ENCODE data around the gene HNRNPA3. TPM values are rescaled to one million over a fixed set of nuclear protein-coding genes. Genes with fewer than 3 reads are reported as not detected.
"Not testable (repeated sequence)": the region's sequence is repeated elsewhere in the genome, so short reads cannot be mapped to it uniquely, and the experiment has no call there.

HNRNPA3 gene
- total RNA-seq, 1 donor: 38.0 TPM

DNA sequence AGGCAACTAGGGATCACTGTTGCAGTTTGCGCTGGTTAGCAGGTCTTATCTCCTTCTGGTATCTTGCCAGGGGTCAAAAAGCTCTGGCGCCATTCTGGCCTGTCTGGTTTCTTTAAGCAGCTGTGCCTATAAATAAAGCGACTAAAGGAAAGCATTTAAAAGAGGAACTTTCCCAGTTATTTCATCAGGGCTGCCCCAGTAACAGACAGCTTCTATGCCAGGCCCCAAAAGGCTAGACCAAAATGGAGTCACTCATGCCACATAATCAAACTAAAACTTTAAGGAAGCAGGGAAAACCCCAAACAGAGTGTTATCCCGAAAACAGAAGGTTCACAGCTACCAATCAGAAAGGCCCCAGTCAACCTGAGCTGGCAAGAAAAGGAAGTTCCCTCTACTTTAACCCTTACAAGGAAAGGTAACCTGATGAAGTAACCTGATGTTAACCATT, 41.2 kb upstream of the HNRNPA3 start:
- TF ChIP-seq, protein P1, sequence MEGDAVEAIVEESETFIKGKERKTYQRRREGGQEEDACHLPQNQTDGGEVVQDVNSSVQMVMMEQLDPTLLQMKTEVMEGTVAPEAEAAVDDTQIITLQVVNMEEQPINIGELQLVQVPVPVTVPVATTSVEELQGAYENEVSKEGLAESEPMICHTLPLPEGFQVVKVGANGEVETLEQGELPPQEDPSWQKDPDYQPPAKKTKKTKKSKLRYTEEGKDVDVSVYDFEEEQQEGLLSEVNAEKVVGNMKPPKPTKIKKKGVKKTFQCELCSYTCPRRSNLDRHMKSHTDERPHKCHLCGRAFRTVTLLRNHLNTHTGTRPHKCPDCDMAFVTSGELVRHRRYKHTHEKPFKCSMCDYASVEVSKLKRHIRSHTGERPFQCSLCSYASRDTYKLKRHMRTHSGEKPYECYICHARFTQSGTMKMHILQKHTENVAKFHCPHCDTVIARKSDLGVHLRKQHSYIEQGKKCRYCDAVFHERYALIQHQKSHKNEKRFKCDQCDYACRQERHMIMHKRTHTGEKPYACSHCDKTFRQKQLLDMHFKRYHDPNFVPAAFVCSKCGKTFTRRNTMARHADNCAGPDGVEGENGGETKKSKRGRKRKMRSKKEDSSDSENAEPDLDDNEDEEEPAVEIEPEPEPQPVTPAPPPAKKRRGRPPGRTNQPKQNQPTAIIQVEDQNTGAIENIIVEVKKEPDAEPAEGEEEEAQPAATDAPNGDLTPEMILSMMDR (IDR thresholded peaks at IDR 0.05; ENCODE audit: insufficient read depth, low read depth, low read length): no peak
- peak; percentile 90 for DNase-seq (ENCODE audit: low read depth)
- H3K4me3 ChIP-seq (ENCODE audit: low read depth, low read length): no peak overlapping the region

GRCh38 chr2:177172034-177172880, 40.3 kb upstream of the HNRNPA3 start:
- H3K4me3 ChIP-seq (ENCODE audit: low read depth, low read length): no peak overlapping the region
- peak; percentile 65 for DNase-seq (ENCODE audit: low read depth)
- TF ChIP-seq, protein P1 (IDR thresholded peaks at IDR 0.05; ENCODE audit: insufficient read depth, low read depth, low read length): no peak

- TF ChIP-seq, protein P1 (IDR thresholded peaks at IDR 0.05; ENCODE audit: insufficient read depth, low read depth, low read length): no peak
- DNase-seq (ENCODE audit: low read depth): peak; percentile 49
- no peak overlapping the region for H3K4me3 ChIP-seq (ENCODE audit: low read depth, low read length)
These were observed 38.1 kb upstream of the HNRNPA3 start for GRCh38 chr2:177174486-177174885.

GRCh38 chr2:177175917-177176668, 36.5 kb upstream of the HNRNPA3 start:
- TF ChIP-seq, protein P1 (IDR thresholded peaks at IDR 0.05; ENCODE audit: insufficient read depth, low read depth, low read length): no peak
- no peak overlapping the region for H3K4me3 ChIP-seq (ENCODE audit: low read depth, low read length)
- no peak for DNase-seq (ENCODE audit: low read depth)

GRCh38 chr2:177178797-177179196, 33.8 kb upstream of the HNRNPA3 start:
- no peak for DNase-seq (ENCODE audit: low read depth)
- no peak overlapping the region for H3K4me3 ChIP-seq (ENCODE audit: low read depth, low read length)
- TF ChIP-seq, protein P1 (IDR thresholded peaks at IDR 0.05; ENCODE audit: insufficient read depth, low read depth, low read length): no peak

- no peak overlapping the region for H3K4me3 ChIP-seq (ENCODE audit: low read depth, low read length)
- TF ChIP-seq, protein P1 (IDR thresholded peaks at IDR 0.05; ENCODE audit: insufficient read depth, low read depth, low read length): no peak
- no peak for DNase-seq (ENCODE audit: low read depth)
These were observed 33.4 kb upstream of the HNRNPA3 start for GRCh38 chr2:177179227-177179626.

- H3K4me3 ChIP-seq (ENCODE audit: low read depth, low read length): not testable (repeated sequence)
These were observed 32.9 kb upstream of the HNRNPA3 start for GRCh38 chr2:177179671-177180070.

More at GRCh38 chr2:177179671-177180070, 32.9 kb upstream of the HNRNPA3 start:
- not testable (repeated sequence) for DNase-seq (ENCODE audit: low read depth)
